Right forelimb (tissue), 1 donor: Measurements from ENCODE around the gene MAP1A.
"Not testable (repeated sequence)": the region's sequence is repeated elsewhere in the genome, so short reads cannot be mapped to it uniquely, and the experiment has no call there.

Source experiments
- DNase-seq: peaks from one replicate; pipeline ENCODE4 v3.0.0-alpha.2; 2018

MAP1A gene

GRCh38 chr15:43531018-43531670 is 13.7 kb downstream of the MAP1A start:
- no peak for DNase-seq

GRCh38 chr15:43532826-43533225 is 15.4 kb downstream of the MAP1A start:
- DNase-seq = not testable (repeated sequence)

GRCh38 chr15:43534897-43535296 is 17.5 kb downstream of the MAP1A start:
- DNase-seq = no peak

GRCh38 chr15:43538091-43538490 is 20.7 kb downstream of the MAP1A start:
- no peak for DNase-seq

- DNase-seq = no peak
These were observed 24.4 kb downstream of the MAP1A start for GRCh38 chr15:43541785-43542184.

- DNase-seq = no peak
These were observed 26.9 kb downstream of the MAP1A start for GRCh38 chr15:43544266-43544665.

GRCh38 chr15:43545426-43545825 is 28.0 kb downstream of the MAP1A start:
- no peak for DNase-seq

- DNase-seq = no peak
These were observed 30.1 kb downstream of the MAP1A start for GRCh38 chr15:43547539-43547938.

GRCh38 chr15:43550527-43551363 is 33.3 kb downstream of the MAP1A start:
- no peak for DNase-seq

GRCh38 chr15:43552256-43552655 is 34.8 kb downstream of the MAP1A start:
- DNase-seq = no peak

GRCh38 chr15:43552986-43553385 is 35.6 kb downstream of the MAP1A start:
- no peak for DNase-seq

- DNase-seq = not testable (repeated sequence)
These were observed 45.3 kb downstream of the MAP1A start for GRCh38 chr15:43562753-43563152.

GRCh38 chr15:43563793-43564192 is 46.4 kb downstream of the MAP1A start:
- DNase-seq = not testable (repeated sequence)

GRCh38 chr15:43566615-43567014 is 49.2 kb downstream of the MAP1A start:
- not testable (repeated sequence) for DNase-seq

GRCh38 chr15:43574607-43575006 is 57.2 kb downstream of the MAP1A start:
- DNase-seq = not testable (repeated sequence)
